Trophoblast cell (in vitro differentiated cells and primary cell): ENCODE measurements around the gene NMNAT2.
A peak's percentile ranks its signal among the peaks of the same experiment; 100 is the strongest.

Source experiments
- DNase-seq, 2 donors: peaks; one replicate each; pipeline ENCODE4 v3.0.0-alpha.2; 2016
- H2AFZ ChIP-seq: 2 replicates; pipeline ENCODE4 v1.6.1; 2013; ENCODE audit warnings: low read length, moderate library complexity, mild to moderate bottlenecking; ENCODE audit not compliant: insufficient read depth, poor library complexity
- H2AK5ac ChIP-seq: 2 replicates; pipeline ENCODE4 v1.6.1; 2013; ENCODE audit warnings: mild to moderate bottlenecking, low read length
- H2BK120ac ChIP-seq: 2 replicates; pipeline ENCODE4 v1.6.1; 2013; ENCODE audit warnings: low read length, mild to moderate bottlenecking, moderate library complexity; ENCODE audit not compliant: insufficient read depth, poor library complexity
- H2BK12ac ChIP-seq: 2 replicates; pipeline ENCODE4 v1.6.1; 2013; ENCODE audit warnings: mild to moderate bottlenecking, low read length, moderate library complexity
- H2BK5ac ChIP-seq: 2 replicates; pipeline ENCODE4 v1.6.1; 2013; ENCODE audit warnings: low read length, low read depth, moderate library complexity, mild to moderate bottlenecking; ENCODE audit not compliant: poor library complexity
- H3K14ac ChIP-seq: 2 replicates; pipeline ENCODE4 v1.6.1; 2013; ENCODE audit warnings: mild to moderate bottlenecking, low read length
- H3K18ac ChIP-seq: 2 replicates; pipeline ENCODE4 v1.6.1; 2013; ENCODE audit warnings: mild to moderate bottlenecking, low read length
- H3K23ac ChIP-seq: 2 replicates; pipeline ENCODE4 v1.6.1; 2013; ENCODE audit warnings: low read length
- H3K27ac ChIP-seq: 2 replicates; pipeline ENCODE4 v1.5.1; 2013; ENCODE audit warnings: low read depth, mild to moderate bottlenecking, inconsistent platforms, low read length, moderate library complexity
- H3K27me3 ChIP-seq: 2 replicates; pipeline ENCODE4 v1.6.1; 2013; ENCODE audit warnings: inconsistent platforms, mild to moderate bottlenecking, low read length, moderate library complexity; ENCODE audit not compliant: insufficient read depth
- H3K36me3 ChIP-seq, 2 experiments: 1 replicate in 1 of 2; 2 replicates in 1 of 2; pipeline ENCODE4 v1.6.1; 2013; ENCODE audit warnings: low read length in 2 of 2, mild to moderate bottlenecking in 2 of 2, moderate library complexity in 1 of 2; ENCODE audit not compliant: insufficient read depth in 2 of 2, control insufficient read depth in 1 of 2
- H3K4ac ChIP-seq: 2 replicates; pipeline ENCODE4 v1.6.1; 2013; ENCODE audit warnings: low read depth, mild to moderate bottlenecking, low read length, moderate library complexity
- H3K4me1 ChIP-seq, 2 experiments: 1 replicate in 1 of 2; 2 replicates in 1 of 2; pipeline ENCODE4 v1.6.1; 2013; ENCODE audit warnings: low read length in 2 of 2, mild to moderate bottlenecking in 2 of 2, moderate library complexity in 1 of 2; ENCODE audit not compliant: insufficient read depth in 2 of 2, control insufficient read depth in 1 of 2
- H3K4me2 ChIP-seq: 2 replicates; pipeline ENCODE4 v1.6.1; 2013; ENCODE audit warnings: inconsistent platforms, mild to moderate bottlenecking, low read length, moderate library complexity
- H3K4me3 ChIP-seq: 2 replicates; pipeline ENCODE4 v1.5.1; 2013; ENCODE audit warnings: mild to moderate bottlenecking, low read depth, low read length, inconsistent platforms
- H3K79me1 ChIP-seq: one replicate; pipeline ENCODE4 v1.6.1; 2013; ENCODE audit warnings: low read length
- H3K79me2 ChIP-seq: 2 replicates; pipeline ENCODE4 v1.6.1; 2013; ENCODE audit warnings: low read length, mild to moderate bottlenecking; ENCODE audit not compliant: control insufficient read depth, insufficient read depth, poor library complexity
- H3K9ac ChIP-seq: 2 replicates; pipeline ENCODE4 v1.6.1; 2013; ENCODE audit warnings: mild to moderate bottlenecking, low read length
- H3K9me3 ChIP-seq: 2 replicates; pipeline ENCODE4 v1.6.1; 2013; ENCODE audit warnings: low read depth, mild to moderate bottlenecking, control low read depth, inconsistent platforms, low read length; ENCODE audit not compliant: insufficient read depth
- H4K12ac ChIP-seq: 2 replicates; pipeline ENCODE4 v1.6.1; 2013; ENCODE audit warnings: low read depth, mild to moderate bottlenecking, low read length, moderate library complexity
- H4K8ac ChIP-seq: 2 replicates; pipeline ENCODE4 v1.6.1; 2013; ENCODE audit warnings: low read depth, mild to moderate bottlenecking, low read length, moderate library complexity
- H4K91ac ChIP-seq: one replicate; pipeline ENCODE4 v1.6.1; 2013; ENCODE audit warnings: low read depth, mild to moderate bottlenecking, low read length, moderate library complexity
- WGBS: extraction: QIAGEN DNeasy Blood & Tissue Kit; methylation state at CpG from one replicate; pipeline ENCODE4 v1.1.7; 2013; ENCODE audit warnings: missing lambda C conversion rate; ENCODE audit not compliant: insufficient read length, insufficient coverage; ENCODE audit errors: extremely low coverage; 5-methylcytosine and 5-hydroxymethylcytosine counted together

The NMNAT2 gene

DNA sequence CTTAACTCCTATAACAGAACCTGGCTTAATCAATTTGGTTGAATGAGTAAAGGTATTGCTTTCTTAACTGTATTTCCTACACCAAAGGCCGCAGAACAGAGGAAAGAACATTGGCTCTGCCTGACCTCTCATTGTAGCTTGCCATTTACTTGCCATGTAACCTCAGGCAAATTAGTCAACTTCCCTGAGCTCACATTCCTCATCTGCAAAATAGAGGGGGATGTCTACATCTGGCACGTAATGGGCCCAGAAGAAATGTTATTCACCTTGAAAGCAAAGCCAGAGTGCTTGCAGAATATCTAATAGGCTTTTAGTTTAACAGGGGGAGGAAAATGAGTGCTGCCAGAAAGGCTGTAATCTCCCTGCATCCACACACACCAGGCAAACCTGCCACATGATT, 187.8 kb downstream of the NMNAT2 start:
- no peak overlapping the region for H4K91ac ChIP-seq
- WGBS, result no CpG with 5 or more reads among the region's 2 CpGs

DNA sequence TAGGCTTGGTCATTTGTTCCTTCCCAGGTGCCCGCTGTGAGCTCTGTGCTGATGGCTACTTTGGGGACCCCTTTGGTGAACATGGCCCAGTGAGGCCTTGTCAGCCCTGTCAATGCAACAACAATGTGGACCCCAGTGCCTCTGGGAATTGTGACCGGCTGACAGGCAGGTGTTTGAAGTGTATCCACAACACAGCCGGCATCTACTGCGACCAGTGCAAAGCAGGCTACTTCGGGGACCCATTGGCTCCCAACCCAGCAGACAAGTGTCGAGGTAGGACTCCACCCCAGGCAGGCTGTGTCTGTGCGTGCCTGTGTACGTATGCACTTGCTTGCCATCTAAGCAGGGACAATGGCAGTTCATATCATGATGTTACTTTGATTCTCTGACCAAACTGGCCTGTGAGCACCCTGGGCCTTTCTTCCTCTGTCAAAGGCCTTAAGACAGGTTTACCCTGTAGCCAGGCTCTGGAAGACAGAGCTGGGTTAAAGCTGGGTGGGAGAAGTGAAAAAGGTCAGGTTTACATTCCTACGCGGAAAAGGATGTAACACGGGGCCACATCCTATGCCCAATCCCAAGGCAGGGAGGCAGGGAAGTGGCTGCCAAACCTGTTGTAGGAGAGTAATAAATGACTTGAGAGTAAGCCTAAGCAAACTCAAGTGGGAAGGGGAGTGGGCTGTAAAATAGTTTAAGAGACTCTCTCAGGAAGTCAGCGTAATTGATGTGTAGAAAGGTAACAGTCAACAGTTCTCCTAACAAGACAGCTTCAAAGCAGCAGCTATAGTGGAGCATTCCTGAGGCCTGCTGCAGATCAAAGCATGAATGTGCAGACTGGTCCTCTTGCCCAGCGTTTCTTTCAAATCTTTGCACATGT, 189.6 kb downstream of the NMNAT2 start:
- H2BK5ac ChIP-seq, result peak overlapping the region; percentile 27
- no peak overlapping the region for H3K4ac ChIP-seq
- H2AK5ac ChIP-seq, result peak overlapping the region; percentile 4
- peak overlapping the region; percentile 28 for H2BK120ac ChIP-seq
- H4K91ac ChIP-seq, result peak overlapping the region; percentile 72
- H3K14ac ChIP-seq, result peak overlapping the region; percentile 50
- H3K27me3 ChIP-seq, result no peaks in the 10 kb centered on the region
- H3K9ac ChIP-seq, result no peak overlapping the region
- peak overlapping the region; percentile 19 for H2BK12ac ChIP-seq
- H4K12ac ChIP-seq, result no peak overlapping the region
- no peak overlapping the region for H2AFZ ChIP-seq
- H3K18ac ChIP-seq, result peak overlapping the region; percentile 26
- WGBS, result no CpG with 5 or more reads among the region's 13 CpGs
- no peak overlapping the region for H3K23ac ChIP-seq
- H3K9me3 ChIP-seq, result no peaks in the 10 kb centered on the region
- H3K4me2 ChIP-seq, result no peak overlapping the region
- peaks cover 9% of the 10 kb centered on the region for H3K79me1 ChIP-seq
- no peak for DNase-seq
- H3K27ac ChIP-seq, result peak overlapping the region; percentile 77
- peaks cover 2% of the 10 kb centered on the region for H3K79me2 ChIP-seq
- peak overlapping the region; percentile 52 for H4K8ac ChIP-seq
- peaks cover 17 to 20% of the 10 kb centered on the region in 2 experiments for H3K4me1 ChIP-seq
- no peak overlapping the region for H3K4me3 ChIP-seq
- peaks cover 0 to 2% of the 10 kb centered on the region in 2 experiments for H3K36me3 ChIP-seq

More for the DNA sequence above, 187.8 kb downstream of the NMNAT2 start:
- Histone ChIP-seq H3K27me3 (no peaks in the 10 kb centered on the region), H3K9me3 (no peaks in the 10 kb centered on the region), H3K9ac (no peak overlapping the region), H3K27ac (peak overlapping the region; percentile 79), H3K23ac (no peak overlapping the region), H3K4me2 (peak overlapping the region; percentile 3), H3K18ac (no peak overlapping the region), H3K4me3 (no peak overlapping the region), H2AK5ac (no peak overlapping the region), H3K4me1 (peaks cover 25 to 28% of the 10 kb centered on the region in 2 experiments), H3K36me3 (peaks cover 0 to 2% of the 10 kb centered on the region in 2 experiments), H3K14ac (no peak overlapping the region), H2BK120ac (no peak overlapping the region), H3K79me1 (peaks cover 20% of the 10 kb centered on the region), H3K79me2 (peaks cover 3% of the 10 kb centered on the region), H2BK5ac (no peak overlapping the region), H2BK12ac (no peak overlapping the region), H3K4ac (no peak overlapping the region), H4K12ac (no peak overlapping the region), H2AFZ (no peak overlapping the region), H4K8ac (no peak overlapping the region)
- DNase-seq, result peak in 1 of 2 donors; percentile 43

DNA sequence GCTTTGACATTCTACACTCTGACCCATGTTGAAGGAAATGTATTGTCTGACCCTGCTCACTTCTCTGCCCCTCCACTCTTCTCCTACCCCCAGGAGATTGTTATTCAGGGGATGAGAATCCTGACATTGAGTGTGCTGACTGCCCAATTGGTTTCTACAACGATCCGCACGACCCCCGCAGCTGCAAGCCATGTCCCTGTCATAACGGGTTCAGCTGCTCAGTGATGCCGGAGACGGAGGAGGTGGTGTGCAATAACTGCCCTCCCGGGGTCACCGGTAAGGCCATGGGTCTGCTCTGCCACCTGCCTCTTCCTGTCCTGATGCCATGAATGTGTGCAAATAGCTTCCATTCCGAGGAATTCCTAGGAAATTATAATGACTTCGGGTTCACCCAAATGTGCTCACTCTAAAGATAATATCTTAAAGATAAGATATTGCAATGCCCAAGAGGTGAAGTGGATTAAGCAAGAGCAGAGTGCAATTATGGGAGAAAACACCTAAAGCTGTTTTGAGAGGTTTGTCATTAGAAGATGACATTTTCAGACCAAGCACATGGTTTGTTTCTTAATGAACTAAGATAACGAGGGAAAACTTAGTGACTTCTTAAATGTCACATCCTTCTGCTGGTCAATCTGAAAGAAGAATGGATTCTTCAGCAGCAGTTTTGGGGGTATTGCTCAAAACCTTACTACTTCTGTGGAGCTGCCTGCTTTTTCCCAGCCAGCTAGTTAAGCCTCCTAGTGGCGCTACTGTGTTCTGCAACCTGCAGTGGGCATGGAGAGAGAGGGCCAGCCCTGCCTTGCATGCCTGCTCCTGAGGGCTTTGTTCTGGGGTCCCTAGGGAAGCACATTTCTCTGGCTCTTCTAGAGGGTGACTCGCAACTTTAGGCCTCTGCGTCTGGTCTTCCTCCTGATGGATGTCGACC, 190.5 kb downstream of the NMNAT2 start:
- H2BK120ac ChIP-seq, result no peak overlapping the region
- DNase-seq, result peak; percentile 40 to 89
- no CpG with 5 or more reads among the region's 16 CpGs for WGBS
- peak overlapping the region; percentile 72 for H4K91ac ChIP-seq
- peaks cover 2% of the 10 kb centered on the region for H3K79me2 ChIP-seq
- no peak overlapping the region for H3K23ac ChIP-seq
- H2AFZ ChIP-seq, result no peak overlapping the region
- H3K27me3 ChIP-seq, result no peaks in the 10 kb centered on the region
- no peak overlapping the region for H2AK5ac ChIP-seq
- no peak overlapping the region for H2BK12ac ChIP-seq
- peaks cover 0 to 2% of the 10 kb centered on the region in 2 experiments for H3K36me3 ChIP-seq
- no peak overlapping the region for H4K8ac ChIP-seq
- H4K12ac ChIP-seq, result no peak overlapping the region
- H3K27ac ChIP-seq, result peak overlapping the region; percentile 77
- H3K9ac ChIP-seq, result no peak overlapping the region
- H3K4me1 ChIP-seq, result peaks cover 17 to 22% of the 10 kb centered on the region in 2 experiments
- H3K4me3 ChIP-seq, result no peak overlapping the region
- H3K18ac ChIP-seq, result no peak overlapping the region
- H3K79me1 ChIP-seq, result peaks cover 9% of the 10 kb centered on the region
- no peak overlapping the region for H3K4ac ChIP-seq
- H2BK5ac ChIP-seq, result peak overlapping the region; percentile 27
- no peaks in the 10 kb centered on the region for H3K9me3 ChIP-seq
- no peak overlapping the region for H3K14ac ChIP-seq
- no peak overlapping the region for H3K4me2 ChIP-seq

DNA sequence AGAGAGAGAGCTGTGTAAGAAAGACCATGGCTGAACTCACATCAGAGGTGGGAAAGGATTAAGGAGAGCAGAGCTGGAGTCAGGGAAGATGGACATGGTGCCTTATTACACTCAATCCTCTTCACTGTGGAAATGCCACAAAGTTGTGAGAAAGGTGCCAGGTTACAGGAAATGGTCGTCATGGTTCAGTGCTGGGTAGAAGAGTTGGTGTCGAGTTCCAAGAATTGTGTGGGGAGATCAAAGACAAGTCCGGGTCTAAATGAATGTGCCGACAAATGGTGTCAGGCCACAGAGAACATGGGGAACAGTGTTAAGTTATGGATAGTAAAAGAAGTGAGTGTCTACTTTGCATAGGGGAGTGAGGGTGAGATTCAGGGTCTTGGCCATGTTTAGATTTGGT, 191.2 kb downstream of the NMNAT2 start:
- Histone ChIP-seq H2BK12ac (no peak overlapping the region), H3K36me3 (peaks cover 0 to 2% of the 10 kb centered on the region in 2 experiments), H2AFZ (no peak overlapping the region), H3K4me3 (no peak overlapping the region), H4K91ac (no peak overlapping the region), H3K79me1 (peaks cover 6% of the 10 kb centered on the region), H3K9me3 (no peaks in the 10 kb centered on the region), H3K79me2 (peaks cover 2% of the 10 kb centered on the region), H2BK120ac (no peak overlapping the region), H4K12ac (no peak overlapping the region), H3K27ac (no peak overlapping the region), H3K27me3 (no peaks in the 10 kb centered on the region), H3K14ac (no peak overlapping the region), H2BK5ac (no peak overlapping the region), H3K9ac (no peak overlapping the region), H3K4ac (no peak overlapping the region), H3K4me1 (peaks cover 17 to 22% of the 10 kb centered on the region in 2 experiments), H2AK5ac (no peak overlapping the region), H4K8ac (no peak overlapping the region), H3K4me2 (no peak overlapping the region), H3K23ac (no peak overlapping the region), H3K18ac (no peak overlapping the region)
- no CpG with 5 or more reads among the region's 4 CpGs for WGBS
- no peak for DNase-seq
